ENCODE data around the gene ZNF181. TPM values are rescaled to one million over a fixed set of nuclear protein-coding genes. Genes with fewer than 3 reads are reported as not detected.
"Not testable (repeated sequence)": the region's sequence is repeated elsewhere in the genome, so short reads cannot be mapped to it uniquely, and the experiment has no call there.

ZNF181 gene
- 10 to 100 TPM; 16.1 to 18.5 TPM for total RNA-seq
- polyA plus RNA-seq (ENCODE audit: insufficient read depth, low read depth, low replicate concordance) = 10.7 TPM
- long read RNA-seq, donor 1, partial matches to known transcripts = 6 of 16 reads
- long read RNA-seq, donor 1, other reads (novel, unspliced or antisense) = 5 of 16 reads
- long read RNA-seq, donor 2, full-length matches to known transcripts = 4 of 10 reads
- long read RNA-seq, donor 2, partial matches to known transcripts = 0 of 10 reads
- long read RNA-seq, donor 2, other reads (novel, unspliced or antisense) = 6 of 10 reads

- no peak for TF ChIP-seq CTCF (IDR thresholded peaks at IDR 0.05)
- TF ChIP-seq POLR2A (IDR thresholded peaks at IDR 0.05) = no peak
- Histone ChIP-seq H3K4me1 (peaks cover 6% of the 10 kb centered on the region), H3K9me3 (no peaks in the 10 kb centered on the region), H3K36me3 (ENCODE audit: low read depth, missing control alignments) (no peaks in the 10 kb centered on the region), H3K27me3 (no peaks in the 10 kb centered on the region), H3K27ac (peak within 1 kb of the TSS; percentile 93 to 97), H3K4me3 (peak within 1 kb of the TSS; percentile 86 to 88)
- 0 to 1% methylated on average over 12 to 57 of the region's 67 CpGs for WGBS, 2 donors
- peak; percentile 95 for DNase-seq
- intact Hi-C loops (cut with DNase I; ENCODE audit: low total_unique reads) = loop anchor here (5.0 kb wide), 1 partner anchor 57 kb away; the partner anchor contains the start of genes SCGB2B2 and ZNF302
Observed at GRCh38 chr19:34733746-34734536, at the start of gene ZNF181. Gene ZNF181 (plus strand): TSS chr19:34734243. CDS start chr19:34735038, 795 bp downstream.

- H3K4me1 ChIP-seq; DNase-seq; H3K36me3 ChIP-seq (ENCODE audit: low read depth, missing control alignments); H3K4me3 ChIP-seq; intact Hi-C loops (cut with DNase I; ENCODE audit: low total_unique reads); H3K27ac ChIP-seq; H3K27me3 ChIP-seq; H3K9me3 ChIP-seq: not testable (repeated sequence)
- WGBS, 2 donors = 98 to 99% methylated on average over 5 of the region's 5 CpGs
Observed at GRCh38 chr19:34685266-34685665, 48.8 kb upstream of the ZNF181 start.

GRCh38 chr19:34686455-34686854 is 47.6 kb upstream of the ZNF181 start:
- Histone ChIP-seq H3K27ac (no peak overlapping the region), H3K4me1 (no peaks in the 10 kb centered on the region), H3K27me3 (no peaks in the 10 kb centered on the region), H3K4me3 (no peak overlapping the region), H3K36me3 (ENCODE audit: low read depth, missing control alignments) (no peaks in the 10 kb centered on the region), H3K9me3 (no peaks in the 10 kb centered on the region)
- TF ChIP-seq CTCF (IDR thresholded peaks at IDR 0.05) = no peak
- intact Hi-C loops (cut with DNase I; ENCODE audit: low total_unique reads) = no loop called here
- 91 to 93% methylated on average over 5 of the region's 5 CpGs for WGBS, 2 donors
- no peak for DNase-seq

GRCh38 chr19:34687348-34687747 is 46.7 kb upstream of the ZNF181 start:
- Histone ChIP-seq H3K27me3 (no peaks in the 10 kb centered on the region), H3K4me1 (no peaks in the 10 kb centered on the region), H3K4me3 (no peak overlapping the region), H3K9me3 (no peaks in the 10 kb centered on the region), H3K36me3 (ENCODE audit: low read depth, missing control alignments) (no peaks in the 10 kb centered on the region), H3K27ac (no peak overlapping the region)
- 60 to 93% methylated on average over 2 of the region's 2 CpGs for WGBS, 2 donors
- intact Hi-C loops (cut with DNase I; ENCODE audit: low total_unique reads) = no loop called here
- DNase-seq = no peak
- TF ChIP-seq CTCF (IDR thresholded peaks at IDR 0.05) (no peak), POLR2A (IDR thresholded peaks at IDR 0.05) (no peak)

GRCh38 chr19:34688592-34688991 is 45.5 kb upstream of the ZNF181 start:
- Histone ChIP-seq H3K36me3 (ENCODE audit: low read depth, missing control alignments) (no peaks in the 10 kb centered on the region), H3K9me3 (no peaks in the 10 kb centered on the region), H3K4me1 (no peaks in the 10 kb centered on the region), H3K27ac (no peak overlapping the region), H3K4me3 (no peak overlapping the region), H3K27me3 (no peaks in the 10 kb centered on the region)
- intact Hi-C loops (cut with DNase I; ENCODE audit: low total_unique reads) = no loop called here
- WGBS, 2 donors = 28 to 32% methylated on average over 1 of the region's 1 CpG
- DNase-seq = no peak
- no peak for TF ChIP-seq POLR2A (IDR thresholded peaks at IDR 0.05)

All from testis (tissue), 5 donors.